ENCODE data around the gene RAB34.

RAB34 gene

GRCh38 chr17:28665994-28666393, 51.7 kb downstream of the RAB34 start:
- Mint-ChIP-seq H3K4me1 (ENCODE audit: low read depth) (peaks cover 52% of the 10 kb centered on the region), H3K4me3 (no peak overlapping the region), H3K27me3 (no peaks in the 10 kb centered on the region), H3K27ac (peak overlapping the region; percentile 47), H3K36me3 (ENCODE audit: low read depth) (peaks cover 81% of the 10 kb centered on the region), H3K9me3 (no peaks in the 10 kb centered on the region)
- DNase-seq, result no peak
